IMR-90 (cell line): Measurements from ENCODE around the gene ATP11A. TPM values are rescaled to one million over a fixed set of nuclear protein-coding genes. Genes with fewer than 3 reads are reported as not detected.

Experiments used
- ATAC-seq: fragments of 200-7000 bp; cut with Tn5 transposase; 2 replicates; pipeline ENCODE4 v1.9.1; 2020; ENCODE audit warnings: low read depth, mild to moderate bottlenecking, moderate library complexity
- BruUV-seq: library from RNA; stranded (reverse); fragments of 400-500 nt; replicated peaks from 2 replicates; lab custom pipeline; 2021; lab: Mats Ljungman, UMichigan
- CTCF ChIA-PET: fragments of 300-600 bp; formaldehyde crosslinking; extraction: SDS; loops from one replicate; lab custom pipeline; 2021; ENCODE audit warnings: antibody characterized with exemption; lab: Yijun Ruan, JAX
- POLR2A ChIA-PET: fragments of 300-600 bp; sonication (Branson Sonifier 250); formaldehyde crosslinking; loops from one replicate; lab custom pipeline; 2022; ENCODE audit warnings: antibody characterized with exemption; ENCODE audit not compliant: unreplicated experiment; lab: Charles Lee
- DNase-seq: peaks from one replicate; pipeline ENCODE4 v3.0.0; 2013
- H2AFZ ChIP-seq: replicated peaks from 2 replicates; pipeline ENCODE3; 2013; ENCODE audit warnings: low read length, mild to moderate bottlenecking; ENCODE audit not compliant: poor library complexity
- H2AK5ac ChIP-seq: 2 replicates; pipeline ENCODE4 v1.6.1; 2013; ENCODE audit warnings: low read depth, low read length, inconsistent platforms
- H2AK9ac ChIP-seq: replicated peaks from 2 replicates; pipeline ENCODE3; 2013; ENCODE audit warnings: mild to moderate bottlenecking, low read depth, low read length, moderate library complexity; ENCODE audit not compliant: poor library complexity
- H2BK120ac ChIP-seq: 2 replicates; pipeline ENCODE4 v1.6.1; 2013; ENCODE audit warnings: low read depth, low read length, inconsistent platforms
- H2BK15ac ChIP-seq: 3 replicates; pipeline ENCODE4 v1.6.1; 2013; ENCODE audit warnings: low read depth, low read length, inconsistent platforms
- H2BK20ac ChIP-seq: 2 replicates; pipeline ENCODE4 v1.6.1; 2013; ENCODE audit warnings: low read depth, mild to moderate bottlenecking, inconsistent platforms, low read length, moderate library complexity
- H2BK5ac ChIP-seq: 2 replicates; pipeline ENCODE4 v1.6.1; 2013; ENCODE audit warnings: mild to moderate bottlenecking, low read depth, low read length, inconsistent platforms; ENCODE audit not compliant: poor library complexity, severe bottlenecking
- H3K14ac ChIP-seq: replicated peaks from 2 replicates; pipeline ENCODE4 v1.6.1; 2013; ENCODE audit warnings: low read depth, low read length, inconsistent platforms
- H3K18ac ChIP-seq: 2 replicates; pipeline ENCODE4 v1.6.1; 2013; ENCODE audit warnings: low read depth, low read length, control low read depth
- H3K23ac ChIP-seq: 2 replicates; pipeline ENCODE4 v1.6.1; 2013; ENCODE audit warnings: low read depth, low read length, inconsistent platforms
- H3K27ac ChIP-seq: 2 replicates; pipeline ENCODE4 v1.5.1; 2013; ENCODE audit warnings: mild to moderate bottlenecking, control low read depth, low read length; ENCODE audit not compliant: insufficient read depth
- H3K27me3 ChIP-seq: 2 replicates; pipeline ENCODE4 v1.6.1; 2013; ENCODE audit warnings: low read length; ENCODE audit not compliant: control insufficient read depth, insufficient read depth
- H3K36me3 ChIP-seq: 2 replicates; pipeline ENCODE4 v1.6.1; 2013; ENCODE audit warnings: low read length, mixed read lengths; ENCODE audit not compliant: control insufficient read depth, insufficient read depth
- H3K4ac ChIP-seq: 2 replicates; pipeline ENCODE4 v1.6.1; 2013; ENCODE audit warnings: low read depth, low read length, inconsistent platforms
- H3K4me1 ChIP-seq: 2 replicates; pipeline ENCODE4 v1.6.1; 2013; ENCODE audit warnings: low read length, mixed read lengths; ENCODE audit not compliant: control insufficient read depth, insufficient read depth
- H3K4me2 ChIP-seq: 2 replicates; pipeline ENCODE4 v1.6.1; 2013; ENCODE audit warnings: low read depth, mild to moderate bottlenecking, control low read depth, low read length, moderate library complexity
- H3K4me3 ChIP-seq: 2 replicates; pipeline ENCODE4 v1.5.1; 2013; ENCODE audit warnings: low read depth, mild to moderate bottlenecking, control low read depth, low read length, moderate library complexity; ENCODE audit not compliant: insufficient read depth
- H3K56ac ChIP-seq: 2 replicates; pipeline ENCODE4 v1.6.1; 2013; ENCODE audit warnings: low read length, inconsistent platforms; ENCODE audit not compliant: insufficient read depth; ENCODE audit errors: extremely low read depth
- H3K79me1 ChIP-seq, 2 experiments: 2 replicates each; pipeline ENCODE4 v1.6.1; 2013; ENCODE audit warnings: low read length in 2 of 2, inconsistent platforms in 1 of 2, low read depth in 1 of 2
- H3K9ac ChIP-seq: 2 replicates; pipeline ENCODE4 v1.6.1; 2013; ENCODE audit warnings: low read depth, low read length, control low read depth
- H3K9me1 ChIP-seq: 2 replicates; pipeline ENCODE4 v1.6.1; 2013; ENCODE audit warnings: low read length, inconsistent platforms; ENCODE audit not compliant: insufficient read depth
- H3K9me3 ChIP-seq: 2 replicates; pipeline ENCODE4 v1.6.1; 2013; ENCODE audit warnings: low read length; ENCODE audit not compliant: control insufficient read depth, insufficient read depth
- H4K20me1 ChIP-seq: 2 replicates; pipeline ENCODE4 v1.6.1; 2013; ENCODE audit warnings: low read length, inconsistent platforms; ENCODE audit not compliant: insufficient read depth
- H4K5ac ChIP-seq: 2 replicates; pipeline ENCODE4 v1.6.1; 2013; ENCODE audit warnings: mild to moderate bottlenecking, low read depth, low read length, control low read depth
- H4K8ac ChIP-seq, 2 experiments: 2 replicates each; pipeline ENCODE4 v1.6.1; 2013; ENCODE audit warnings: low read depth in 2 of 2, low read length in 2 of 2, control low read depth in 1 of 2, inconsistent platforms in 1 of 2
- H4K91ac ChIP-seq: 2 replicates; pipeline ENCODE4 v1.6.1; 2013; ENCODE audit warnings: low read depth, low read length, inconsistent platforms; ENCODE audit not compliant: insufficient read depth
- BHLHE40 ChIP-seq: fragments of 150-350 bp; IDR thresholded peaks from 2 replicates; pipeline ENCODE4 v1.6.1; 2016; ENCODE audit warnings: mild to moderate bottlenecking, low read depth, low read length
- CEBPB ChIP-seq: IDR thresholded peaks from 2 replicates; pipeline ENCODE4 v1.6.1; 2012; ENCODE audit warnings: low read depth, low read length, improper control_type of control experiment
- CHD1 ChIP-seq: IDR thresholded peaks from 2 replicates; pipeline ENCODE4 v1.6.1; 2012; ENCODE audit warnings: low read depth, low read length, improper control_type of control experiment
- MAFK ChIP-seq: IDR thresholded peaks from 2 replicates; pipeline ENCODE4 v1.6.1; 2012; ENCODE audit warnings: low read depth, low read length, improper control_type of control experiment
- MAZ ChIP-seq: IDR thresholded peaks from 2 replicates; pipeline ENCODE4 v1.6.1; 2012; ENCODE audit warnings: low read depth, mild to moderate bottlenecking, low read length, improper control_type of control experiment, moderate library complexity, borderline replicate concordance
- NFE2L2 ChIP-seq: fragments of 150-350 bp; IDR thresholded peaks from 2 replicates; pipeline ENCODE4 v1.6.1; 2016; ENCODE audit warnings: low read depth, mild to moderate bottlenecking, low read length
- POLR2A ChIP-seq: IDR thresholded peaks from 2 replicates; pipeline ENCODE4 v1.6.1; 2012; ENCODE audit warnings: mild to moderate bottlenecking, low read depth, low read length
- RAD21 ChIP-seq: IDR thresholded peaks from 2 replicates; pipeline ENCODE4 v1.6.1; 2012; ENCODE audit warnings: low read length, improper control_type of control experiment
- RCOR1 ChIP-seq: IDR thresholded peaks from 2 replicates; pipeline ENCODE4 v1.6.1; 2012; ENCODE audit warnings: mild to moderate bottlenecking, low read length, improper control_type of control experiment; ENCODE audit not compliant: insufficient replicate concordance
- RFX5 ChIP-seq: IDR thresholded peaks from 2 replicates; pipeline ENCODE4 v1.8.0; 2012; ENCODE audit warnings: low read depth, mild to moderate bottlenecking, low read length, moderate library complexity
- SMC3 ChIP-seq: fragments of 150-350 bp; IDR thresholded peaks from 2 replicates; pipeline ENCODE4 v1.6.1; 2016; ENCODE audit warnings: low read depth, mild to moderate bottlenecking, antibody characterized with exemption, low read length, moderate library complexity
- WGBS, 2 experiments: methylation state at CpG; one replicate each; pipeline versions ENCODE4 v1.1.5 to v1.1.7; 2013; ENCODE audit warnings: missing lambda C conversion rate in 2 of 2; ENCODE audit not compliant: insufficient read length in 1 of 2; ENCODE audit errors: extremely low coverage in 2 of 2; 5-methylcytosine and 5-hydroxymethylcytosine counted together
- dilution Hi-C: fragments of 300-500 bp; cut with HindIII; formaldehyde crosslinking; loops from one replicate; pipeline ENCODE4 v1.14.3; 2018; ENCODE audit warnings: low sequenced_read_pairs; ENCODE audit not compliant: unreplicated experiment
- in situ Hi-C: fragments of 300-500 bp; cut with MboI; formaldehyde crosslinking; loops from 3 replicates; pipeline ENCODE4 v1.14.3; 2019; ENCODE audit warnings: low sequenced_read_pairs, inconsistent platforms, mixed read lengths
- intact Hi-C: fragments of 100-400 bp; cut with micrococcal nuclease; formaldehyde crosslinking; loops from 2 replicates; pipeline ENCODE4 v1.10.0; 2022
- polyA plus RNA-seq, 3 experiments: library from polyadenylated mRNA; depleted of rRNA; stranded (reverse); fragments of >200 nt; gene quantifications; 2 replicates each; pipeline ENCODE4 v1.2.3, GENCODE V29; 2012; ENCODE audit warnings: low replicate concordance in 1 of 3
- total RNA-seq: library from RNA; depleted of rRNA; stranded (reverse); fragments of >200 nt; gene quantifications from 2 replicates; pipeline ENCODE4 v1.2.3, GENCODE V29; 2012
- TF ChIP-seq, protein P1 (sequence below): fragments of 150-350 bp; IDR thresholded peaks from 2 replicates; pipeline ENCODE4 v1.6.1; 2016; ENCODE audit warnings: low read depth, mild to moderate bottlenecking, low read length, moderate library complexity, borderline replicate concordance
- TF ChIP-seq, protein P2 (sequence below): conservative IDR thresholded peaks from 2 replicates; pipeline ENCODE4 v1.5.1; 2012; ENCODE audit warnings: mild to moderate bottlenecking, low read depth, low read length, improper control_type of control experiment
- TF ChIP-seq, protein P3 (sequence below): fragments of 150-350 bp; IDR thresholded peaks from 2 replicates; pipeline ENCODE4 v1.6.1; 2017; ENCODE audit warnings: mild to moderate bottlenecking, antibody characterized with exemption, low read length, low read depth

Gene ATP11A
- total and polyA plus RNA-seq, 2 of the 4 experiments (the other 2 are of a cell fraction), result 8.4 to 12.0 TPM

DNA sequence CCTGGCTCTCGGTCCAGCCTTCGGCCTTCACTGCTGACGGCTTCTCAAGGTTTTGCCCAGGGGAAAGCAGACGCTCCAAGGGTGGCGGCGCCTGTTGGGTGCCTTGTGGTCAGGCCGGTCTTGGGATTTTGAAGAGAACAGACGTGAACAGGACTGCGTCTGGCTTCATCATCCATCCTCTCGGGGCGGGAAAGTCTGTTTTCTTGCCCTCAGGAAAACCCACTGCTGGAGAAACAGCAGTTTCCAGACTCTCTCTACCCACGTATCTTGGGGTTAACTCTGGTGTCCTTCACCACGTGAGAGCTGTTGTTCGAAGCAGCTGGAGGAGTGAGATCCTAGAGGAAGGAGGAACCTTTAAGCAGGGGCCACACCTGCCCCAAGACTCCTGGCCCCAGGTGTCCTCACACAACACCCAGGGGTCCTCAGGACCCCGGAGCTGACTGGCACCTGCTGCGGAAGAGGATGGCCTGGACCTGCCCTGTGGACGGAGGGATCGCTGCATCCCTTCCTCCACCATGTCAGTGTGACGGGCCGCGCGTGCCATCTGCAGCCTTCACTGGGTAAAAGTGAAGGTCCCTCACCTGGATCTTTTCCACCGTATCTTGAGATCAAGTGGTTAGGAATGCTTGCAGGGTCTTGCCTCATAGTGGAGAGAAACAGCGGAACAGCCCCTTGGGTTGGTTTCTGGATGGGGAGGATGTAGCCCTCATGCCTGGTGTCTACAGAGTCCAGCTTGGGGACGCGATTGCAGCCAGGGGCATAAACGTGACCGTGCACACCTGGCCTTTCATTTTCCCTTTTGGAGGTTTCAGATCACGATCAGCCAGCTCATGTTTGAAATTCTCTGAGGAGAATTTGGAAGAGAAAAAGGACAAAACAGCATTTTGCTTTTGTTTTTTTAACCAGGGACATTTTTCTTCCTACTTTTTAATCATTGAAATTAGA is 209.7 kb downstream of the ATP11A start:
- Histone ChIP-seq H3K36me3 (no peaks in the 10 kb centered on the region), H2AK5ac (no peak overlapping the region), H3K27ac (no peak overlapping the region), H3K18ac (no peak overlapping the region), H3K4me3 (no peak overlapping the region), H3K79me1 (no peaks in the 10 kb centered on the region), H4K91ac (no peak overlapping the region), H3K56ac (no peak overlapping the region), H2AK9ac (no peak overlapping the region), H3K4ac (no peak overlapping the region), H3K27me3 (peaks cover 83% of the 10 kb centered on the region), H3K9ac (no peak overlapping the region), H3K14ac (no peak overlapping the region), H2BK120ac (no peak overlapping the region), H2BK5ac (no peak overlapping the region), H3K4me2 (no peak overlapping the region), H3K9me1 (no peaks in the 10 kb centered on the region), H4K20me1 (no peaks in the 10 kb centered on the region), H3K4me1 (peaks cover 2% of the 10 kb centered on the region; the same call in 1 of the 2 replicates), H4K8ac (no peak overlapping the region), H2BK20ac (no peak overlapping the region), H3K9me3 (peaks cover 4% of the 10 kb centered on the region), H2BK15ac (no peak overlapping the region), H4K5ac (no peak overlapping the region), H2AFZ (no peak overlapping the region), H3K23ac (no peak overlapping the region)
- ATAC-seq (no peak), DNase-seq (no peak)
- BruUV-seq, result no TSS peak
- ChIA-PET POLR2A (no interaction called here), CTCF (no interaction called here)
- in situ Hi-C loops (no loop called here), dilution Hi-C loops (no loop called here), intact Hi-C loops (no loop called here)
- 80% methylated on average over 2 of the region's 29 CpGs; no CpG with 5 or more reads in 1 of the 2 experiments for WGBS, 2 experiments
- TF ChIP-seq, protein P1, sequence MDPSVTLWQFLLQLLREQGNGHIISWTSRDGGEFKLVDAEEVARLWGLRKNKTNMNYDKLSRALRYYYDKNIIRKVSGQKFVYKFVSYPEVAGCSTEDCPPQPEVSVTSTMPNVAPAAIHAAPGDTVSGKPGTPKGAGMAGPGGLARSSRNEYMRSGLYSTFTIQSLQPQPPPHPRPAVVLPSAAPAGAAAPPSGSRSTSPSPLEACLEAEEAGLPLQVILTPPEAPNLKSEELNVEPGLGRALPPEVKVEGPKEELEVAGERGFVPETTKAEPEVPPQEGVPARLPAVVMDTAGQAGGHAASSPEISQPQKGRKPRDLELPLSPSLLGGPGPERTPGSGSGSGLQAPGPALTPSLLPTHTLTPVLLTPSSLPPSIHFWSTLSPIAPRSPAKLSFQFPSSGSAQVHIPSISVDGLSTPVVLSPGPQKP, result no peak
- no peak for TF ChIP-seq SMC3
- no peak for TF ChIP-seq BHLHE40
- TF ChIP-seq CHD1, result no peak
- TF ChIP-seq RAD21, result no peak
- no peak for TF ChIP-seq NFE2L2
- TF ChIP-seq POLR2A, result no peak
- TF ChIP-seq RCOR1, result no peak
- no peak for TF ChIP-seq CEBPB
- TF ChIP-seq, protein P2, sequence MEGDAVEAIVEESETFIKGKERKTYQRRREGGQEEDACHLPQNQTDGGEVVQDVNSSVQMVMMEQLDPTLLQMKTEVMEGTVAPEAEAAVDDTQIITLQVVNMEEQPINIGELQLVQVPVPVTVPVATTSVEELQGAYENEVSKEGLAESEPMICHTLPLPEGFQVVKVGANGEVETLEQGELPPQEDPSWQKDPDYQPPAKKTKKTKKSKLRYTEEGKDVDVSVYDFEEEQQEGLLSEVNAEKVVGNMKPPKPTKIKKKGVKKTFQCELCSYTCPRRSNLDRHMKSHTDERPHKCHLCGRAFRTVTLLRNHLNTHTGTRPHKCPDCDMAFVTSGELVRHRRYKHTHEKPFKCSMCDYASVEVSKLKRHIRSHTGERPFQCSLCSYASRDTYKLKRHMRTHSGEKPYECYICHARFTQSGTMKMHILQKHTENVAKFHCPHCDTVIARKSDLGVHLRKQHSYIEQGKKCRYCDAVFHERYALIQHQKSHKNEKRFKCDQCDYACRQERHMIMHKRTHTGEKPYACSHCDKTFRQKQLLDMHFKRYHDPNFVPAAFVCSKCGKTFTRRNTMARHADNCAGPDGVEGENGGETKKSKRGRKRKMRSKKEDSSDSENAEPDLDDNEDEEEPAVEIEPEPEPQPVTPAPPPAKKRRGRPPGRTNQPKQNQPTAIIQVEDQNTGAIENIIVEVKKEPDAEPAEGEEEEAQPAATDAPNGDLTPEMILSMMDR, result no peak
- TF ChIP-seq, protein P3, sequence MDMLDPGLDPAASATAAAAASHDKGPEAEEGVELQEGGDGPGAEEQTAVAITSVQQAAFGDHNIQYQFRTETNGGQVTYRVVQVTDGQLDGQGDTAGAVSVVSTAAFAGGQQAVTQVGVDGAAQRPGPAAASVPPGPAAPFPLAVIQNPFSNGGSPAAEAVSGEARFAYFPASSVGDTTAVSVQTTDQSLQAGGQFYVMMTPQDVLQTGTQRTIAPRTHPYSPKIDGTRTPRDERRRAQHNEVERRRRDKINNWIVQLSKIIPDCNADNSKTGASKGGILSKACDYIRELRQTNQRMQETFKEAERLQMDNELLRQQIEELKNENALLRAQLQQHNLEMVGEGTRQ, result no peak
- no peak for TF ChIP-seq MAFK
- TF ChIP-seq RFX5, result no peak
- no peak for TF ChIP-seq MAZ
